HepG2 (cell line): Measurements from ENCODE around the gene ELFN1. TPM values are rescaled to one million over a fixed set of nuclear protein-coding genes. Genes with fewer than 3 reads are reported as not detected.
A peak's percentile ranks its signal among the peaks of the same experiment; 100 is the strongest.

Source experiments
- ATAC-seq: fragments of 200-7000 bp; cut with Tn5 transposase; 3 replicates; pipeline ENCODE4 v1.9.1; 2020; ENCODE audit warnings: mild to moderate bottlenecking, moderate library complexity
- BruUV-seq: library from RNA; stranded (reverse); fragments of 400-500 nt; replicated peaks from 2 replicates; lab custom pipeline; 2021; lab: Mats Ljungman, UMichigan
- CTCF ChIA-PET: fragments of 300-600 bp; formaldehyde crosslinking; extraction: SDS; loops from one replicate; lab custom pipeline; 2021; ENCODE audit warnings: low total read pairs, inconsistent platforms, low intra/inter-chr PET ratio; lab: Yijun Ruan, JAX
- POLR2A ChIA-PET: fragments of 350-600 bp; sonication (Branson Sonifier 250); formaldehyde crosslinking; loops from one replicate; lab custom pipeline; 2020; ENCODE audit warnings: antibody characterized with exemption, inconsistent platforms; lab: Yijun Ruan, JAX
- DNase-seq: peaks from one replicate; pipeline ENCODE4 v3.0.0-alpha.2; 2015; ENCODE audit warnings: low spot score
- FAIRE-seq: peaks from 3 replicates; lab custom pipeline; 2011; peaks lifted over from hg19 to GRCh38; lab: Jason Lieb, UNC
- H2AFZ ChIP-seq: one replicate; pipeline ENCODE4 v1.6.1; 2011; ENCODE audit warnings: low read length, inconsistent platforms
- H3K27ac ChIP-seq: fragments of 300-600 bp; 3 replicates; pipeline ENCODE4 v1.8.0; 2011; ENCODE audit warnings: mixed run types, mild to moderate bottlenecking, mixed read lengths, low read length, inconsistent platforms; ENCODE audit not compliant: insufficient read depth; ENCODE audit errors: extremely low read length
- H3K27me3 ChIP-seq, 2 experiments: fragments of 200-600 bp in 1 of 2; 2 replicates in 1 of 2; 3 replicates in 1 of 2; pipeline versions ENCODE4 v1.6.0 to v1.8.0; 2011; ENCODE audit warnings: low read length in 2 of 2, mild to moderate bottlenecking in 2 of 2, moderate library complexity in 2 of 2, inconsistent platforms in 1 of 2; ENCODE audit not compliant: insufficient read depth in 2 of 2, control insufficient read depth in 1 of 2
- H3K36me3 ChIP-seq, 2 experiments: fragments of 200-600 bp in 1 of 2; replicated peaks in 1 of 2; 2 replicates in 1 of 2; 3 replicates in 1 of 2; pipeline versions ENCODE4 v1.5.1 to v1.8.0; 2011; ENCODE audit warnings: low read length in 2 of 2, inconsistent platforms in 1 of 2; ENCODE audit not compliant: insufficient read depth in 2 of 2, control insufficient read depth in 1 of 2
- H3K4me1 ChIP-seq: 2 replicates; pipeline ENCODE4 v1.5.1; 2012; ENCODE audit warnings: low read length, inconsistent platforms; ENCODE audit not compliant: insufficient read depth
- H3K4me2 ChIP-seq: 2 replicates; pipeline ENCODE4 v1.6.0; 2011; ENCODE audit warnings: low read depth, low read length, inconsistent platforms
- H3K4me3 ChIP-seq, 3 experiments: fragments of 200-600 bp in 1 of 3; sonication (generic), shearing (Covaris generic) in 1 of 3; replicated peaks in 1 of 3; 2 replicates each; pipeline ENCODE4 v1.5.1; 2011 to 2016; ENCODE audit warnings: low read length in 3 of 3, inconsistent platforms in 2 of 3, low read depth in 2 of 3, mild to moderate bottlenecking in 2 of 3, control low read depth in 1 of 3, mixed read lengths in 1 of 3; ENCODE audit not compliant: insufficient read depth in 1 of 3
- H3K79me2 ChIP-seq: one replicate; pipeline ENCODE4 v1.6.1; 2011; ENCODE audit warnings: low read length, inconsistent platforms; ENCODE audit not compliant: insufficient read depth
- H3K9ac ChIP-seq: 2 replicates; pipeline ENCODE4 v1.6.0; 2011; ENCODE audit warnings: mild to moderate bottlenecking, low read depth, low read length, inconsistent platforms; ENCODE audit not compliant: insufficient read depth
- H3K9me3 ChIP-seq: 2 replicates; pipeline ENCODE4 v1.5.1; 2012; ENCODE audit warnings: mild to moderate bottlenecking, low read length
- H4K20me1 ChIP-seq: 2 replicates; pipeline ENCODE4 v1.6.0; 2011; ENCODE audit warnings: inconsistent platforms, mild to moderate bottlenecking, low read length, moderate library complexity; ENCODE audit not compliant: insufficient read depth
- BCL6 ChIP-seq: IDR thresholded peaks from 2 replicates; pipeline ENCODE4 v1.6.1; 2016; ENCODE audit warnings: missing genetic modification reagents, missing compliant biosample characterization
- GLMP ChIP-seq: sonication (generic); formaldehyde crosslinking; IDR thresholded peaks from 2 replicates; pipeline ENCODE4 v1.9.0; 2021; ENCODE audit warnings: missing genetic modification reagents, mild to moderate bottlenecking, borderline replicate concordance
- HDAC1 ChIP-seq: sonication (generic); formaldehyde crosslinking; IDR thresholded peaks from 2 replicates; pipeline ENCODE4 v1.5.1; 2020; ENCODE audit warnings: mild to moderate bottlenecking, missing genetic modification reagents
- IRF2 ChIP-seq: IDR thresholded peaks from 2 replicates; pipeline ENCODE4 v1.6.1; 2018; ENCODE audit warnings: missing genetic modification reagents, missing compliant biosample characterization
- KMT2A ChIP-seq: sonication (generic); formaldehyde crosslinking; IDR thresholded peaks from 2 replicates; pipeline ENCODE4 v1.4.0; 2020; ENCODE audit warnings: missing genetic modification reagents
- NFAT5 ChIP-seq: sonication (generic); formaldehyde crosslinking; IDR thresholded peaks from 2 replicates; pipeline ENCODE4 v1.4.0; 2020; ENCODE audit warnings: missing genetic modification reagents
- RBFOX2 ChIP-seq: fragments of 200-400 bp; formaldehyde crosslinking; IDR thresholded peaks from 2 replicates; pipeline ENCODE4 v1.6.1; 2017; ENCODE audit warnings: low read depth, mild to moderate bottlenecking, low read length
- THAP7 ChIP-seq: sonication (generic); formaldehyde crosslinking; IDR thresholded peaks from 2 replicates; pipeline ENCODE4 v1.8.1; 2023; ENCODE audit warnings: mild to moderate bottlenecking, missing genetic modification reagents
- U2AF2 ChIP-seq: fragments of 200-400 bp; formaldehyde crosslinking; IDR thresholded peaks from 2 replicates; pipeline ENCODE4 v1.6.1; 2017; ENCODE audit warnings: low read depth, mild to moderate bottlenecking, low read length
- ZNF101 ChIP-seq: sonication (generic); formaldehyde crosslinking; IDR thresholded peaks from 2 replicates; pipeline ENCODE4 v1.4.0; 2020; ENCODE audit warnings: mild to moderate bottlenecking, low read depth, missing genetic modification reagents, borderline replicate concordance
- ZNF354B ChIP-seq: sonication (generic); formaldehyde crosslinking; IDR thresholded peaks from 2 replicates; pipeline ENCODE4 v1.8.0; 2022; ENCODE audit warnings: mild to moderate bottlenecking, missing genetic modification reagents
- WGBS: methylation state at CpG from one replicate; pipeline ENCODE4 v1.1.6; 2017; ENCODE audit warnings: low lambda C conversion rate; 5-methylcytosine and 5-hydroxymethylcytosine counted together
- in situ Hi-C: cut with HindIII; loops from 2 replicates; pipeline ENCODE4 v1.10.0; 2017; ENCODE audit warnings: low pct_unique_long_range_greater_than_20kb; ENCODE audit not compliant: extremely low pct_ligation_motif_present
- intact Hi-C: fragments of 100-400 bp; cut with micrococcal nuclease; formaldehyde crosslinking; loops from one replicate; pipeline ENCODE4 v1.10.0; 2022; ENCODE audit not compliant: unreplicated experiment
- polyA plus RNA-seq, 8 experiments: library from polyadenylated mRNA; depleted of rRNA in 3 of 8; stranded (reverse) in 7 of 8; unstranded in 1 of 8; fragments of >200 nt; fragmentation: Illumina TruSeq in 4 of 8; extraction: Trizol in 4 of 8; gene quantifications; 2 replicates each; pipeline versions ENCODE4 v1.2.1 to v1.2.3, GENCODE V29; 2011 to 2016; ENCODE audit warnings: low read depth in 4 of 8, missing spikeins in 1 of 8, mixed read lengths in 1 of 8; ENCODE audit not compliant: insufficient read depth in 1 of 8
- total RNA-seq, 5 experiments: library from RNA; depleted of rRNA; stranded (reverse); fragments of >200 nt; fragmentation: Illumina TruSeq; extraction: Trizol; gene quantifications; 2 replicates each; pipeline ENCODE4 v1.2.3, GENCODE V29; 2016; ENCODE audit warnings: low read depth in 1 of 5

ELFN1 gene
- total and polyA plus RNA-seq, 2 of the 13 experiments (the other 11 are each of a cell fraction or from before 2014, with no cell fraction given) = 0.13 to 0.18 TPM

GRCh38 chr7:1646391-1646790, 23.7 kb upstream of the ELFN1 start:
- 25% methylated on average over 6 of the region's 8 CpGs for WGBS
- H3K27ac ChIP-seq = no peak overlapping the region
- H3K36me3 ChIP-seq = no peaks in the 10 kb centered on the region
- no peak for DNase-seq
- H4K20me1 ChIP-seq = no peaks in the 10 kb centered on the region
- no peak for FAIRE-seq
- no peak overlapping the region for H3K9ac ChIP-seq
- CTCF ChIA-PET = no interaction called here
- in situ Hi-C loops = no loop called here
- no peak for ATAC-seq
- H2AFZ ChIP-seq = no peak overlapping the region
- intact Hi-C loops = no loop called here
- BruUV-seq = no TSS peak
- H3K9me3 ChIP-seq = no peaks in the 10 kb centered on the region
- 0 out of 2 replicates have a peak overlapping the region, but pooled peaks have one; percentile 7 for H3K4me2 ChIP-seq
- no peaks in the 10 kb centered on the region for H3K79me2 ChIP-seq
- peaks cover 11 to 75% of the 10 kb centered on the region in 2 experiments for H3K27me3 ChIP-seq
- H3K4me1 ChIP-seq = peaks cover 62% of the 10 kb centered on the region
- POLR2A ChIA-PET = no interaction called here
- no peak overlapping the region for H3K4me3 ChIP-seq
- TF ChIP-seq GLMP (CRISPR knock-in tag) (no peak), NFAT5 (CRISPR knock-in tag) (no peak), U2AF2 (no peak), BCL6 (no peak), ZNF101 (CRISPR knock-in tag) (no peak), RBFOX2 (no peak), IRF2 (no peak), ZNF354B (no peak), KMT2A (no peak), HDAC1 (no peak), THAP7 (CRISPR knock-in tag) (no peak)
